ENCODE results near the gene MAMSTR.
"Not testable (repeated sequence)": the region's sequence is repeated elsewhere in the genome, so short reads cannot be mapped to it uniquely, and the experiment has no call there.

MAMSTR gene

GRCh38 chr19:48719263-48720171 lies at the start of gene MAMSTR:
MAMSTR (minus strand) TSS chr19:48719725; CDS start chr19:48719031, 694 bp downstream.
- DNase-seq = no peak

- no peak for DNase-seq
Observed at GRCh38 chr19:48768994-48769713, 49.6 kb upstream of the MAMSTR start.

GRCh38 chr19:48768171-48768753 lies 48.7 kb upstream of the MAMSTR start:
- DNase-seq = not testable (repeated sequence)

- DNase-seq = not testable (repeated sequence)
Observed at GRCh38 chr19:48765816-48766215, 46.3 kb upstream of the MAMSTR start.

GRCh38 chr19:48760504-48761205 lies 41.1 kb upstream of the MAMSTR start:
- DNase-seq = no peak

GRCh38 chr19:48757741-48758144 lies 38.2 kb upstream of the MAMSTR start:
- DNase-seq = no peak

- no peak for DNase-seq
Observed at GRCh38 chr19:48757089-48757675, 37.7 kb upstream of the MAMSTR start.

- DNase-seq = no peak
Observed at GRCh38 chr19:48756686-48757085, 37.2 kb upstream of the MAMSTR start.

GRCh38 chr19:48756212-48756611 lies 36.7 kb upstream of the MAMSTR start:
- DNase-seq = no peak

GRCh38 chr19:48755787-48756186 lies 36.3 kb upstream of the MAMSTR start:
- DNase-seq = no peak

- DNase-seq = peak; percentile 35
Observed at GRCh38 chr19:48755084-48755641, 35.6 kb upstream of the MAMSTR start, which contains the start of gene FGF21. FGF21 (plus strand) TSS chr19:48755524; CDS start chr19:48756237, 713 bp downstream.

GRCh38 chr19:48752496-48753365 lies 33.2 kb upstream of the MAMSTR start, which contains the start of gene FUT1:
FUT1 (minus strand) TSS chr19:48752641; CDS start chr19:48751281, 1,360 bp downstream.
- DNase-seq = no peak

- no peak for DNase-seq
Observed at GRCh38 chr19:48751845-48752495, 32.4 kb upstream of the MAMSTR start.

- no peak for DNase-seq
Observed at GRCh38 chr19:48750771-48751504, 31.4 kb upstream of the MAMSTR start.

- DNase-seq = no peak
Observed at GRCh38 chr19:48750351-48750750, 30.8 kb upstream of the MAMSTR start.

- DNase-seq = no peak
Observed at GRCh38 chr19:48749571-48750198, 30.2 kb upstream of the MAMSTR start.

- DNase-seq = peak; percentile 90
Observed at GRCh38 chr19:48746738-48747575, 27.4 kb upstream of the MAMSTR start, which contains the start of gene IZUMO1. IZUMO1 (minus strand) TSS chr19:48746909; CDS start chr19:48745859, 1,050 bp downstream.

- DNase-seq = no peak
Observed at GRCh38 chr19:48746110-48746509, 26.6 kb upstream of the MAMSTR start.

All from fibroblast of skin of right biceps (primary cell).